Measurements from ENCODE around the gene FARS2. TPM values are rescaled to one million over a fixed set of nuclear protein-coding genes. Genes with fewer than 3 reads are reported as not detected.

The FARS2 gene
- total and polyA plus RNA-seq, 5 donors from 2014 or later = 26.9 to 39.7 (median 34.9) TPM

DNA sequence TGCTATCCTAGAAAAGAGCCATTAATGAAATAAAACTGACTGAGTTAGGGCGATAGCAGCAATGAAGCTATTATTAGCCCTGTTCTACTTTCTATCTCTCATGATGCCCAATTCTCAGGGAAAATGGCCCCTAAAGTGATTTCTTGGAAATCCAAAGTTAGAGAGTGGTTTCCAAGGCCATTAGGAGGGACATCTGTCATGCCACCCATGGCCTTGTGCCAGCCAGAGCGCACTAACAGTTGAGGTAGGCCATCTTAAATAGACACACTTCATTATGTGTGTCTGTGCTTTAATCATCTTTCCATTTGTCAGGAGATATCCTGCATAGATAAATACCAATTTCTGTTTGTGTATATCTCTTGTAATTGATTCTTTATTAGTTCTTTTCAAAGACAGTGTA, 483.8 kb downstream of the FARS2 start:
- Mint-ChIP-seq H3K27ac (no peak overlapping the region), H3K36me3 (peaks cover 23% of the 10 kb centered on the region)
- ATAC-seq (ENCODE audit: low read depth in 2 of 2) = no peak

GRCh38 chr6:5746053-5746758, 484.9 kb downstream of the FARS2 start:
- no peak for ATAC-seq (ENCODE audit: low read depth in 2 of 2)
- no peaks in the 10 kb centered on the region for H3K4me1 ChIP-seq (ENCODE audit: control insufficient read depth, insufficient read depth, low read length, poor library complexity, severe bottlenecking)
- no peak overlapping the region for H3K27ac Mint-ChIP-seq

More for the DNA sequence above, 483.8 kb downstream of the FARS2 start:
- Mint-ChIP-seq H3K4me3 (no peak overlapping the region), H3K4me1 (peaks cover 0 to 12% (median 3%) of the 10 kb centered on the region in 4 donors), H3K27me3 (no peaks in the 10 kb centered on the region), H3K9me3 (peaks cover 0 to 3% (median 0%) of the 10 kb centered on the region in 7 donors)
- no peak overlapping the region for H3K4me3 ChIP-seq (ENCODE audit: low read depth, low read length)
- no peaks in the 10 kb centered on the region for H3K27me3 ChIP-seq (ENCODE audit: control insufficient read depth, insufficient read depth, low read length)
- H3K9me3 ChIP-seq (ENCODE audit: control insufficient read depth in 2 of 2, low read length in 2 of 2) = no peaks in the 10 kb centered on the region
- no peaks in the 10 kb centered on the region for H3K4me1 ChIP-seq (ENCODE audit: control insufficient read depth, insufficient read depth, low read length, poor library complexity, severe bottlenecking)
- no peak overlapping the region for H3K27ac ChIP-seq (ENCODE audit: insufficient read depth, low read length, poor library complexity, severe bottlenecking)
- H3K36me3 ChIP-seq (ENCODE audit: control insufficient read depth, insufficient read depth, low read length) = no peaks in the 10 kb centered on the region
- DNase-seq = no peak

DNA sequence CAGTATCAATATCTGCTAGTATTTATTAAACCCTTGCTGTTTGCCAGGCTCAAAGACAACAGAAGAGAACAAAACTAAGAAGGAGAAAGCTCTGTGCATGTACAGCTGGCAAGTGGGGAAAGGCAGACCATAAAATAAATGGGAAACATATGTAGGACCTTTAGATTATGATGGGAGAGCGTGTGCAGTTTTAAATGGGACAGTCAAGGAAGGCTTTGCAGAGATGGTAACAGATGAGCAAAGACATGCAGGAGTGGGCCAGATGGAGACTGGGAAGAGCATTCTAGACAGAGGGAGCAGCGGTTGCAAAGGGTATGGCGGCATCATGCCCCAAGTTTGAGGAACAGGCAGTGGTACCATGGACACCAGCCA, 485.4 kb downstream of the FARS2 start:
- no peak overlapping the region for H3K4me3 Mint-ChIP-seq
- Histone ChIP-seq H3K4me3 (ENCODE audit: low read depth, low read length) (no peak overlapping the region), H3K9me3 (ENCODE audit: control insufficient read depth in 2 of 2, low read length in 2 of 2) (no peaks in the 10 kb centered on the region), H3K27ac (ENCODE audit: insufficient read depth, low read length, poor library complexity, severe bottlenecking) (no peak overlapping the region), H3K4me1 (ENCODE audit: control insufficient read depth, insufficient read depth, low read length, poor library complexity, severe bottlenecking) (no peaks in the 10 kb centered on the region), H3K36me3 (ENCODE audit: control insufficient read depth, insufficient read depth, low read length) (no peaks in the 10 kb centered on the region), H3K27me3 (ENCODE audit: control insufficient read depth, insufficient read depth, low read length) (no peaks in the 10 kb centered on the region)
- peaks cover 0 to 14% (median 3%) of the 10 kb centered on the region in 4 donors for H3K4me1 Mint-ChIP-seq
- H3K27ac Mint-ChIP-seq = no peak overlapping the region
- DNase-seq = no peak
- H3K27me3 Mint-ChIP-seq = no peaks in the 10 kb centered on the region
- no peak for ATAC-seq (ENCODE audit: low read depth in 2 of 2)
- H3K36me3 Mint-ChIP-seq = peaks cover 30% of the 10 kb centered on the region
- H3K9me3 Mint-ChIP-seq = peaks cover 0 to 4% (median 2%) of the 10 kb centered on the region in 7 donors

More at GRCh38 chr6:5746053-5746758, 484.9 kb downstream of the FARS2 start:
- Histone ChIP-seq H3K27ac (ENCODE audit: insufficient read depth, low read length, poor library complexity, severe bottlenecking) (no peak overlapping the region), H3K36me3 (ENCODE audit: control insufficient read depth, insufficient read depth, low read length) (no peaks in the 10 kb centered on the region), H3K9me3 (ENCODE audit: control insufficient read depth in 2 of 2, low read length in 2 of 2) (no peaks in the 10 kb centered on the region), H3K4me3 (ENCODE audit: low read depth, low read length) (no peak overlapping the region), H3K27me3 (ENCODE audit: control insufficient read depth, insufficient read depth, low read length) (no peaks in the 10 kb centered on the region)
- H3K4me1 Mint-ChIP-seq = peaks cover 0 to 14% (median 3%) of the 10 kb centered on the region in 4 donors
- DNase-seq = peak in 1 of 3 donors; percentile 21
- no peak overlapping the region for H3K4me3 Mint-ChIP-seq
- H3K27me3 Mint-ChIP-seq = no peaks in the 10 kb centered on the region
- H3K36me3 Mint-ChIP-seq = peaks cover 27% of the 10 kb centered on the region
- peaks cover 0 to 4% (median 0%) of the 10 kb centered on the region in 7 donors for H3K9me3 Mint-ChIP-seq

DNA sequence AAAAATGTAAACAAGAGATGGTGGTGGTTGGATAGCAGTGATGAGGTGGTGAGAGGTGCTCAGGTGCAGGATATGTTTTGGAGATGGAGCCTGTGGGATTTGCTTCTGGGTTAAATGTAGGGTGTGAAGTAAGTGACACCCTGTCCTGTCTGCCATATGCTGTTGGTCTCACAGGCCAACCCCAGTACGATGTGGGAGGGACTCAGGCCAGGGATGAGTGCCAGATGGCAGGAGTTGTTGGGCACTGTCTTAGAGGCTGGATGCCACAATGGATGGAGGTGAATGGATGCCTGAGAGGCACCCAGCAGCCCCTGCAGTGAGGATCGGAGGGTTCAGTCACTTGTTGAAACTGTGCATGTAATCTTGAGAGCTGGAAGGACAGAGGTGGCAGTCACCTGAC, 486.1 kb downstream of the FARS2 start:
- peaks cover 0 to 9% (median 3%) of the 10 kb centered on the region in 4 donors for H3K4me1 Mint-ChIP-seq
- Histone ChIP-seq H3K9me3 (ENCODE audit: control insufficient read depth in 2 of 2, low read length in 2 of 2) (no peaks in the 10 kb centered on the region), H3K4me3 (ENCODE audit: low read depth, low read length) (no peak overlapping the region), H3K27ac (ENCODE audit: insufficient read depth, low read length, poor library complexity, severe bottlenecking) (no peak overlapping the region), H3K36me3 (ENCODE audit: control insufficient read depth, insufficient read depth, low read length) (no peaks in the 10 kb centered on the region), H3K27me3 (ENCODE audit: control insufficient read depth, insufficient read depth, low read length) (no peaks in the 10 kb centered on the region), H3K4me1 (ENCODE audit: control insufficient read depth, insufficient read depth, low read length, poor library complexity, severe bottlenecking) (no peaks in the 10 kb centered on the region)
- H3K27me3 Mint-ChIP-seq = no peaks in the 10 kb centered on the region
- H3K4me3 Mint-ChIP-seq = no peak overlapping the region
- H3K36me3 Mint-ChIP-seq = peaks cover 33% of the 10 kb centered on the region
- peaks cover 0 to 5% (median 3%) of the 10 kb centered on the region in 7 donors for H3K9me3 Mint-ChIP-seq
- no peak for ATAC-seq (ENCODE audit: low read depth in 2 of 2)
- H3K27ac Mint-ChIP-seq = peak overlapping the region in 1 of 3 donors; percentile 22
- DNase-seq = no peak

DNA sequence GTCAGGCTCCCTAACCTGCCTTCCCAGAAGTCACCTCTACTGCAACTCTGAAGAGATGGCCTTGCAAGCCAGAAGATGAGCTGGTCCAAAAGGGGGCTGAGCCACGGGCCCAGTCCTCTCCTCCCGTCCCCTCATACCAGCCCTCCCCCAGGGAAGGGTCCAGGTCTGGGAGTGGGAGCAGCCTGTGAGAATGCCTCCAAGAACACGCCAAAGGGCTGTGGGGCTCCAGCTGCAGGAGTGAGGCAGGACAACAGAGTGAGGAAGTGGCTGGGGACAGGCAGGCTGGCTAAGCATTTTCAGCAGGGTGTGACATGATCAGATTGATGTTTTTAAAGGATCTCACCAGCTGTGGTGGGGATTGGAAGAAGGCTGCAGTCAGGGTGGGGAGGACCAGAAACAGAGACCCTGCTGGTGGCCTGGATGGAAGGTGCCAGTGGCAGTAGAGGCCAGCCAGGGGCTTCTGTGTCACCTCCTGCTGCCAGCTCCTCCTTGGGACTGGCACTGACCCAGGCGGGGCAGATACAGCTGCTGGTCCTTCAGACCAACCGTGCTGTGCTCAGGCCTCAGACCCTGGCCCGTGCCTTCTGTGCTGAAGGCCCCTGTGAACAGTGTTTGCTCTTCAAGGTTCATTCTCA, 487.8 kb downstream of the FARS2 start:
- H3K27me3 Mint-ChIP-seq = no peaks in the 10 kb centered on the region
- Histone ChIP-seq H3K9me3 (ENCODE audit: control insufficient read depth in 2 of 2, low read length in 2 of 2) (peaks cover 2% of the 10 kb centered on the region in 2 experiments), H3K36me3 (ENCODE audit: control insufficient read depth, insufficient read depth, low read length) (no peaks in the 10 kb centered on the region), H3K4me3 (ENCODE audit: low read depth, low read length) (no peak overlapping the region), H3K4me1 (ENCODE audit: control insufficient read depth, insufficient read depth, low read length, poor library complexity, severe bottlenecking) (no peaks in the 10 kb centered on the region), H3K27ac (ENCODE audit: insufficient read depth, low read length, poor library complexity, severe bottlenecking) (no peak overlapping the region), H3K27me3 (ENCODE audit: control insufficient read depth, insufficient read depth, low read length) (no peaks in the 10 kb centered on the region)
- H3K9me3 Mint-ChIP-seq = peaks cover 0 to 13% (median 4%) of the 10 kb centered on the region in 7 donors
- no peak for ATAC-seq (ENCODE audit: low read depth in 2 of 2)
- no peak for DNase-seq
- H3K27ac Mint-ChIP-seq = peak overlapping the region in 1 of 3 donors; percentile 51
- no peak overlapping the region for H3K4me3 Mint-ChIP-seq
- H3K36me3 Mint-ChIP-seq = peaks cover 49% of the 10 kb centered on the region
- peaks cover 0 to 6% (median 3%) of the 10 kb centered on the region in 4 donors for H3K4me1 Mint-ChIP-seq

- Histone ChIP-seq H3K4me3 (ENCODE audit: low read depth, low read length) (no peak overlapping the region), H3K4me1 (ENCODE audit: control insufficient read depth, insufficient read depth, low read length, poor library complexity, severe bottlenecking) (no peaks in the 10 kb centered on the region), H3K27ac (ENCODE audit: insufficient read depth, low read length, poor library complexity, severe bottlenecking) (no peak overlapping the region), H3K9me3 (ENCODE audit: control insufficient read depth in 2 of 2, low read length in 2 of 2) (peaks cover 8% of the 10 kb centered on the region in 2 experiments), H3K36me3 (ENCODE audit: control insufficient read depth, insufficient read depth, low read length) (no peaks in the 10 kb centered on the region), H3K27me3 (ENCODE audit: control insufficient read depth, insufficient read depth, low read length) (no peaks in the 10 kb centered on the region)
- no peak for DNase-seq
- no peak for ATAC-seq (ENCODE audit: low read depth in 2 of 2)
- H3K27me3 Mint-ChIP-seq = no peaks in the 10 kb centered on the region
- peaks cover 0 to 18% (median 4%) of the 10 kb centered on the region in 7 donors for H3K9me3 Mint-ChIP-seq
- H3K4me1 Mint-ChIP-seq = peaks cover 0 to 6% (median 3%) of the 10 kb centered on the region in 4 donors
- no peak overlapping the region for H3K4me3 Mint-ChIP-seq
- H3K27ac Mint-ChIP-seq = no peak overlapping the region
- peaks cover 55% of the 10 kb centered on the region for H3K36me3 Mint-ChIP-seq
These were observed 488.4 kb downstream of the FARS2 start for GRCh38 chr6:5749651-5750215.

DNA sequence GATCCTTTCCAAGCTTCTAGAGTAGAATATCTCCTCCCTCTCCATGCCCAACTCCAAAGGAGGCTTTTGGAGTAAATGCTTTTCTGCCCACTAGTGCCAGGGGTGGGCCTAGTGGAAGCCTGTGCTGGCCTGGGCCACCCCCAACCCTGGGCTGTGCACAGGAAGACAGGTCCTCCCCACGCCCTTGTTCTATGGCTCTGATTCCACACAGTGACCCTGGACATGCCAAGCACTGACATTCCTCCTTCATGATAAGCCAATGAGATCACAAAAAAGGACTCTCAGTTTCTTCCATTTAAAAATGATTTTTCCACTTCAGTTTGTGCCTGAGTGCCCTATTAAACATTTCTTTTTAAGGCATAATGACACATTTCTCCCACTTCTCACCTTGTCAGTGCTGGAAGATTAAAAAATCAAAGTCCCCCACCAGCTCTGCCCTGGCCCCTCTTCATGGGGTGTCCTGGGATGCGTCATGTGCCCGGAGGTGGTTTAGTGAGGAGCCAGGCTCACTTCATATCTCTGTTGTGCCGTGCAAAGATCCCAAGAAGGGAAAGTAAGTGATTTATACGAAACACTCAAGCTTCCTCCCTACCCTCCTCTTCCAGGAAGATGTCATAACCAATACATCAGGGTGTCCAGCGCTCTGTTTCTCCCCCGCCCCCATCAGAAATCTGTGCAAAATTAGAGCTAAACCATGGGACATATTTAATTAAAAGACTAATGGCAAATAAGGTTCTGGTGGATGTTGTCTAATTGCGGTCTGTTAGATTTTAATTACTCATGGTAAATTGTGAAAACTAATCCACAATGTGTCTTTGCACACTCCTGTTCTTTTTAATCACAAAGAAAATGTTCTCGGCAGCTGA, 490.4 kb downstream of the FARS2 start:
- Histone ChIP-seq H3K4me1 (ENCODE audit: control insufficient read depth, insufficient read depth, low read length, poor library complexity, severe bottlenecking) (no peaks in the 10 kb centered on the region), H3K4me3 (ENCODE audit: low read depth, low read length) (no peak overlapping the region), H3K9me3 (ENCODE audit: control insufficient read depth in 2 of 2, low read length in 2 of 2) (peaks cover 10% of the 10 kb centered on the region in 2 experiments), H3K27me3 (ENCODE audit: control insufficient read depth, insufficient read depth, low read length) (no peaks in the 10 kb centered on the region), H3K27ac (ENCODE audit: insufficient read depth, low read length, poor library complexity, severe bottlenecking) (no peak overlapping the region), H3K36me3 (ENCODE audit: control insufficient read depth, insufficient read depth, low read length) (no peaks in the 10 kb centered on the region)
- no peak for DNase-seq
- Mint-ChIP-seq H3K4me3 (no peak overlapping the region), H3K36me3 (peaks cover 67% of the 10 kb centered on the region), H3K27me3 (no peaks in the 10 kb centered on the region), H3K9me3 (peaks cover 0 to 25% (median 6%) of the 10 kb centered on the region in 7 donors), H3K4me1 (peaks cover 0 to 6% (median 1%) of the 10 kb centered on the region in 4 donors), H3K27ac (no peak overlapping the region)
- no peak for ATAC-seq (ENCODE audit: low read depth in 2 of 2)
